ENCODE measurements around the gene PLIN3. TPM values are rescaled to one million over a fixed set of nuclear protein-coding genes. Genes with fewer than 3 reads are reported as not detected.
"Not testable (repeated sequence)": the region's sequence is repeated elsewhere in the genome, so short reads cannot be mapped to it uniquely, and the experiment has no call there.

The PLIN3 gene
- total and polyA plus RNA-seq, 4 experiments from 2014 or later, result 16.0 to 50.1 (median 24.2) TPM

- POLR2A ChIA-PET (ENCODE audit: partially characterized antibody), result interaction anchor here (0.5 kb wide), 1 partner anchor 14 kb away, joined by 3 read pairs; no protein-coding TSS in a partner anchor
- H3K4me1 ChIP-seq (ENCODE audit: insufficient read depth, low read length), result no peaks in the 10 kb centered on the region
- no peaks in the 10 kb centered on the region for H3K36me3 ChIP-seq (ENCODE audit: insufficient read depth, low read length)
- Mint-ChIP-seq H3K4me3 (no peak overlapping the region), H3K4me1 (no peaks in the 10 kb centered on the region), H3K36me3 (no peaks in the 10 kb centered on the region), H3K27me3 (no peaks in the 10 kb centered on the region), H3K9me3 (no peaks in the 10 kb centered on the region), H3K27ac (no peak overlapping the region)
- CTCF ChIA-PET (ENCODE audit: partially characterized antibody), result no interaction called here
- intact Hi-C loops (cut with micrococcal nuclease), result no loop called here
- no peak for DNase-seq
- H3K27me3 ChIP-seq (ENCODE audit: insufficient read depth, low read length), result no peaks in the 10 kb centered on the region
- H3K27ac ChIP-seq (ENCODE audit: low read depth, low read length), result no peak overlapping the region
- H3K4me3 ChIP-seq (ENCODE audit: low read length in 2 of 2), result no peak overlapping the region
- no peaks in the 10 kb centered on the region for H3K9me3 ChIP-seq (ENCODE audit: control insufficient read depth in 1 of 2, low read length in 2 of 2)
These were observed 23.6 kb upstream of the PLIN3 start for GRCh38 chr19:4891066-4891465.

GRCh38 chr19:4889034-4889815 lies 21.8 kb upstream of the PLIN3 start:
- DNase-seq, result no peak
- Mint-ChIP-seq H3K9me3 (no peaks in the 10 kb centered on the region), H3K4me1 (no peaks in the 10 kb centered on the region), H3K27ac (no peak overlapping the region), H3K27me3 (no peaks in the 10 kb centered on the region), H3K36me3 (no peaks in the 10 kb centered on the region), H3K4me3 (no peak overlapping the region)
- no peaks in the 10 kb centered on the region for H3K27me3 ChIP-seq (ENCODE audit: insufficient read depth, low read length)
- H3K27ac ChIP-seq (ENCODE audit: low read depth, low read length), result no peak overlapping the region
- H3K36me3 ChIP-seq (ENCODE audit: insufficient read depth, low read length), result no peaks in the 10 kb centered on the region
- no peak overlapping the region for H3K4me3 ChIP-seq (ENCODE audit: low read length in 2 of 2)
- POLR2A ChIA-PET (ENCODE audit: partially characterized antibody), result no interaction called here
- intact Hi-C loops (cut with micrococcal nuclease), result no loop called here
- CTCF ChIA-PET (ENCODE audit: partially characterized antibody), result interaction anchor here (0.7 kb wide), 1 partner anchor 25 kb away, joined by 5 read pairs; no protein-coding TSS in a partner anchor
- H3K4me1 ChIP-seq (ENCODE audit: insufficient read depth, low read length), result no peaks in the 10 kb centered on the region
- H3K9me3 ChIP-seq (ENCODE audit: control insufficient read depth in 1 of 2, low read length in 2 of 2), result no peaks in the 10 kb centered on the region

GRCh38 chr19:4887803-4888202 lies 20.3 kb upstream of the PLIN3 start:
- H3K27me3 ChIP-seq (ENCODE audit: insufficient read depth, low read length); H3K9me3 Mint-ChIP-seq; POLR2A ChIA-PET (ENCODE audit: partially characterized antibody); H3K27ac ChIP-seq (ENCODE audit: low read depth, low read length); intact Hi-C loops (cut with micrococcal nuclease); H3K36me3 Mint-ChIP-seq; H3K4me1 Mint-ChIP-seq; DNase-seq; H3K4me1 ChIP-seq (ENCODE audit: insufficient read depth, low read length); H3K36me3 ChIP-seq (ENCODE audit: insufficient read depth, low read length); H3K4me3 Mint-ChIP-seq; H3K27me3 Mint-ChIP-seq; CTCF ChIA-PET (ENCODE audit: partially characterized antibody); H3K27ac Mint-ChIP-seq; H3K4me3 ChIP-seq (ENCODE audit: low read length in 2 of 2); H3K9me3 ChIP-seq (ENCODE audit: control insufficient read depth in 1 of 2, low read length in 2 of 2): not testable (repeated sequence)

- CTCF ChIA-PET (ENCODE audit: partially characterized antibody); H3K27me3 Mint-ChIP-seq; H3K4me3 ChIP-seq (ENCODE audit: low read length in 2 of 2); DNase-seq; H3K4me1 Mint-ChIP-seq; H3K4me3 Mint-ChIP-seq; H3K27ac ChIP-seq (ENCODE audit: low read depth, low read length); H3K9me3 Mint-ChIP-seq; H3K27me3 ChIP-seq (ENCODE audit: insufficient read depth, low read length); H3K36me3 ChIP-seq (ENCODE audit: insufficient read depth, low read length); H3K27ac Mint-ChIP-seq; intact Hi-C loops (cut with micrococcal nuclease); H3K9me3 ChIP-seq (ENCODE audit: control insufficient read depth in 1 of 2, low read length in 2 of 2); H3K4me1 ChIP-seq (ENCODE audit: insufficient read depth, low read length); H3K36me3 Mint-ChIP-seq; POLR2A ChIA-PET (ENCODE audit: partially characterized antibody): not testable (repeated sequence)
These were observed 17.5 kb upstream of the PLIN3 start for GRCh38 chr19:4884993-4885392.

GRCh38 chr19:4882874-4883273 lies 15.4 kb upstream of the PLIN3 start:
- H3K27ac Mint-ChIP-seq; H3K4me3 Mint-ChIP-seq; H3K4me1 ChIP-seq (ENCODE audit: insufficient read depth, low read length); H3K9me3 Mint-ChIP-seq; H3K4me3 ChIP-seq (ENCODE audit: low read length in 2 of 2); intact Hi-C loops (cut with micrococcal nuclease); H3K27me3 ChIP-seq (ENCODE audit: insufficient read depth, low read length); H3K27me3 Mint-ChIP-seq; H3K27ac ChIP-seq (ENCODE audit: low read depth, low read length); H3K36me3 Mint-ChIP-seq; H3K9me3 ChIP-seq (ENCODE audit: control insufficient read depth in 1 of 2, low read length in 2 of 2); H3K36me3 ChIP-seq (ENCODE audit: insufficient read depth, low read length); H3K4me1 Mint-ChIP-seq; DNase-seq; POLR2A ChIA-PET (ENCODE audit: partially characterized antibody): not testable (repeated sequence)
- CTCF ChIA-PET (ENCODE audit: partially characterized antibody), result interaction anchor here (0.7 kb wide), 1 partner anchor 29 kb away, joined by 4 read pairs; no protein-coding TSS in a partner anchor

GRCh38 chr19:4879041-4879440 lies 11.6 kb upstream of the PLIN3 start:
- H3K4me1 Mint-ChIP-seq, result peaks cover 0 to 2% (median under 1%) of the 10 kb centered on the region in 4 donors
- no peak overlapping the region for H3K27ac ChIP-seq (ENCODE audit: low read depth, low read length)
- H3K36me3 Mint-ChIP-seq, result no peaks in the 10 kb centered on the region
- H3K27me3 ChIP-seq (ENCODE audit: insufficient read depth, low read length), result no peaks in the 10 kb centered on the region
- H3K4me1 ChIP-seq (ENCODE audit: insufficient read depth, low read length), result no peaks in the 10 kb centered on the region
- peaks cover 0 to 2% (median 0%) of the 10 kb centered on the region in 8 donors for H3K9me3 Mint-ChIP-seq
- ChIA-PET CTCF (ENCODE audit: partially characterized antibody) (interaction anchor here (0.9 to 1.3 kb wide), 2 partner anchors 33 to 70 kb away, joined by 3 to 4 read pairs; no protein-coding TSS in a partner anchor), POLR2A (ENCODE audit: partially characterized antibody) (interaction anchor here (1.2 kb wide), 1 partner anchor 12 kb away, joined by 3 read pairs; the partner anchor contains the start of gene PLIN3)
- no peak overlapping the region for H3K4me3 Mint-ChIP-seq
- H3K9me3 ChIP-seq (ENCODE audit: control insufficient read depth in 1 of 2, low read length in 2 of 2), result no peaks in the 10 kb centered on the region
- no peaks in the 10 kb centered on the region for H3K36me3 ChIP-seq (ENCODE audit: insufficient read depth, low read length)
- intact Hi-C loops (cut with micrococcal nuclease), result no loop called here
- H3K27ac Mint-ChIP-seq, result no peak overlapping the region
- no peak overlapping the region for H3K4me3 ChIP-seq (ENCODE audit: low read length in 2 of 2)
- no peak for DNase-seq
- no peaks in the 10 kb centered on the region for H3K27me3 Mint-ChIP-seq

- intact Hi-C loops (cut with micrococcal nuclease), result no loop called here
- H3K27ac Mint-ChIP-seq, result no peak overlapping the region
- H3K4me3 Mint-ChIP-seq, result no peak overlapping the region
- H3K9me3 Mint-ChIP-seq, result peaks cover 0 to 3% (median 0%) of the 10 kb centered on the region in 8 donors
- no peak overlapping the region for H3K27ac ChIP-seq (ENCODE audit: low read depth, low read length)
- no peaks in the 10 kb centered on the region for H3K27me3 Mint-ChIP-seq
- no peaks in the 10 kb centered on the region for H3K4me1 ChIP-seq (ENCODE audit: insufficient read depth, low read length)
- no peak overlapping the region for H3K4me3 ChIP-seq (ENCODE audit: low read length in 2 of 2)
- ChIA-PET CTCF (ENCODE audit: partially characterized antibody) (interaction anchor here (1.3 kb wide), 1 partner anchor 33 kb away, joined by 3 read pairs; no protein-coding TSS in a partner anchor), POLR2A (ENCODE audit: partially characterized antibody) (interaction anchor here (1.2 kb wide), 1 partner anchor 11 kb away, joined by 3 read pairs; the partner anchor contains the start of gene PLIN3)
- H3K4me1 Mint-ChIP-seq, result peaks cover 0 to 3% (median under 1%) of the 10 kb centered on the region in 4 donors
- H3K36me3 Mint-ChIP-seq, result no peaks in the 10 kb centered on the region
- no peaks in the 10 kb centered on the region for H3K27me3 ChIP-seq (ENCODE audit: insufficient read depth, low read length)
- H3K36me3 ChIP-seq (ENCODE audit: insufficient read depth, low read length), result no peaks in the 10 kb centered on the region
- no peak for DNase-seq
- H3K9me3 ChIP-seq (ENCODE audit: control insufficient read depth in 1 of 2, low read length in 2 of 2), result no peaks in the 10 kb centered on the region
These were observed 11.1 kb upstream of the PLIN3 start for GRCh38 chr19:4878491-4878968.
